Tibial nerve (tissue), 4 donors: ENCODE data around the gene GULP1.

Experiments used
- EP300 ChIP-seq, 2 donors: sonication (generic); formaldehyde crosslinking; IDR thresholded peaks; one replicate each; pipeline ENCODE4 v1.6.1; 2017; ENCODE audit warnings: antibody characterized with exemption in 2 of 2, mild to moderate bottlenecking in 1 of 2
- TF ChIP-seq, protein P1 (sequence below), 5 experiments: fragments of 200-600 bp in 3 of 5; fragments of 450-650 bp in 2 of 5; sonication (generic) in 3 of 5; IDR thresholded peaks; one replicate each; pipeline ENCODE4 v1.5.1; 2016 to 2019; ENCODE audit warnings: antibody characterized with exemption in 5 of 5, mild to moderate bottlenecking in 3 of 5, moderate library complexity in 2 of 5

DNA sequence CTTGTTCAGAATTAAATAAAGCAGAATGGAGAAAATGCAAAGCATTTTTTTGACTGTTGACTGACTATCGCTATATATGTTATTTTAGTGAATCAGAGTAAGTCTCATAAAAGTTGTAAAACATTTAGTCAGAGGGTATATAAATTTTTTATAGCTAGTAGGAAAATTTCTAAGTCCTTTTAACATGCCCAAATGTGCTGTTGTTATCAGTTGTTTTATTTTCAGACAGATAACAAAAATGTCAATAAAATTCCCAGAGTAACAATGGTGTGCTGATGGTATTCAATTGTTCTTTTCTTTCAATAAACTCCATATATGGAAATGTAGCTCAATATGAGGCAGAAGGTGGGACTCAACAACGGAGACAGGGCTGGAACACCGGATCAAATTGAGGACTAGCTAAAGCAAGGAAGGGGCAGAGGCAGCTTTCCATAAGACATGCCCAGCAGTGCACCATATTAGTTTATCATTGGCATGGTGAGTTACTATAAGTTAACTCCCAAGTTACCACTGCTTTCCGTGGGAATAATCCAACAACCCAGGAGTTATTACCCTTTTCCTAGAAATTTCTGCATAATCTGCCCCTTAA, 26.6 kb downstream of the GULP1 start:
- TF ChIP-seq, protein P1, sequence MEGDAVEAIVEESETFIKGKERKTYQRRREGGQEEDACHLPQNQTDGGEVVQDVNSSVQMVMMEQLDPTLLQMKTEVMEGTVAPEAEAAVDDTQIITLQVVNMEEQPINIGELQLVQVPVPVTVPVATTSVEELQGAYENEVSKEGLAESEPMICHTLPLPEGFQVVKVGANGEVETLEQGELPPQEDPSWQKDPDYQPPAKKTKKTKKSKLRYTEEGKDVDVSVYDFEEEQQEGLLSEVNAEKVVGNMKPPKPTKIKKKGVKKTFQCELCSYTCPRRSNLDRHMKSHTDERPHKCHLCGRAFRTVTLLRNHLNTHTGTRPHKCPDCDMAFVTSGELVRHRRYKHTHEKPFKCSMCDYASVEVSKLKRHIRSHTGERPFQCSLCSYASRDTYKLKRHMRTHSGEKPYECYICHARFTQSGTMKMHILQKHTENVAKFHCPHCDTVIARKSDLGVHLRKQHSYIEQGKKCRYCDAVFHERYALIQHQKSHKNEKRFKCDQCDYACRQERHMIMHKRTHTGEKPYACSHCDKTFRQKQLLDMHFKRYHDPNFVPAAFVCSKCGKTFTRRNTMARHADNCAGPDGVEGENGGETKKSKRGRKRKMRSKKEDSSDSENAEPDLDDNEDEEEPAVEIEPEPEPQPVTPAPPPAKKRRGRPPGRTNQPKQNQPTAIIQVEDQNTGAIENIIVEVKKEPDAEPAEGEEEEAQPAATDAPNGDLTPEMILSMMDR (IDR thresholded peaks at IDR 0.05) = no peak
- no peak for TF ChIP-seq EP300 (IDR thresholded peaks at IDR 0.05)
